GM12892 (cell line): ENCODE results near the gene NCAPD3.
"Not testable (repeated sequence)": the region's sequence is repeated elsewhere in the genome, so short reads cannot be mapped to it uniquely, and the experiment has no call there.

Experiments used
- DNase-seq: peaks from one replicate; pipeline ENCODE4 v3.0.0; 2011; ENCODE audit not compliant: insufficient read length
- FAIRE-seq: peaks from 2 replicates; lab custom pipeline; 2011; peaks lifted over from hg19 to GRCh38; lab: Jason Lieb, UNC
- POLR2A ChIP-seq: IDR thresholded peaks from 2 replicates; pipeline ENCODE4 v1.6.1; 2011; ENCODE audit warnings: low read depth, low read length, control low read depth
- POLR2AphosphoS5 ChIP-seq: IDR thresholded peaks from 2 replicates; pipeline ENCODE4 v1.6.1; 2011; ENCODE audit warnings: low read depth, low read length, control low read depth
- TAF1 ChIP-seq: IDR thresholded peaks from 2 replicates; pipeline ENCODE4 v1.6.1; 2011; ENCODE audit warnings: low read depth, mild to moderate bottlenecking, control low read depth, low read length, borderline replicate concordance

NCAPD3 gene

GRCh38 chr11:134206185-134206584 is 17.6 kb downstream of the NCAPD3 start:
- DNase-seq (no peak), FAIRE-seq (no peak)
- TF ChIP-seq POLR2A = no peak
- TF ChIP-seq TAF1 = no peak
- no peak for TF ChIP-seq POLR2AphosphoS5

GRCh38 chr11:134205729-134206128 is 18.0 kb downstream of the NCAPD3 start:
- FAIRE-seq = no peak
- TF ChIP-seq POLR2AphosphoS5 (no peak), TAF1 (no peak), POLR2A (no peak)

GRCh38 chr11:134202661-134203060 is 21.1 kb downstream of the NCAPD3 start:
- no peak for DNase-seq
- FAIRE-seq = no peak
- TF ChIP-seq TAF1 (no peak), POLR2A (no peak), POLR2AphosphoS5 (no peak)

More at GRCh38 chr11:134205729-134206128, 18.0 kb downstream of the NCAPD3 start:
- no peak for DNase-seq

- no peak for DNase-seq
- FAIRE-seq = no peak
- no peak for TF ChIP-seq TAF1
- no peak for TF ChIP-seq POLR2A
- no peak for TF ChIP-seq POLR2AphosphoS5
Measured at GRCh38 chr11:134200688-134201087, 23.1 kb downstream of the NCAPD3 start.

GRCh38 chr11:134199531-134199930 is 24.2 kb downstream of the NCAPD3 start:
- DNase-seq = no peak
- TF ChIP-seq TAF1 (no peak), POLR2A (no peak), POLR2AphosphoS5 (no peak)
- no peak for FAIRE-seq

GRCh38 chr11:134196756-134197155 is 27.0 kb downstream of the NCAPD3 start:
- no peak for FAIRE-seq
- no peak for TF ChIP-seq POLR2AphosphoS5
- TF ChIP-seq TAF1 = no peak
- no peak for TF ChIP-seq POLR2A
- no peak for DNase-seq

GRCh38 chr11:134188092-134188491 is 35.7 kb downstream of the NCAPD3 start:
- FAIRE-seq, DNase-seq: not testable (repeated sequence)

- no peak for TF ChIP-seq POLR2AphosphoS5
- FAIRE-seq (no peak), DNase-seq (no peak)
Measured at GRCh38 chr11:134181707-134182106, 42.1 kb downstream of the NCAPD3 start.

- FAIRE-seq = no peak
- TF ChIP-seq POLR2AphosphoS5 = no peak
- no peak for TF ChIP-seq TAF1
- TF ChIP-seq POLR2A = no peak
- no peak for DNase-seq
Measured at GRCh38 chr11:134178032-134178674, 45.6 kb downstream of the NCAPD3 start.

GRCh38 chr11:134176284-134176683 is 47.5 kb downstream of the NCAPD3 start:
- DNase-seq (no peak), FAIRE-seq (no peak)
- no peak for TF ChIP-seq POLR2AphosphoS5
- TF ChIP-seq POLR2A = no peak
- TF ChIP-seq TAF1 = no peak

GRCh38 chr11:134173296-134173695 is 50.5 kb downstream of the NCAPD3 start:
- FAIRE-seq (no peak), DNase-seq (no peak)
- TF ChIP-seq POLR2AphosphoS5 = no peak
- no peak for TF ChIP-seq POLR2A
- TF ChIP-seq TAF1 = no peak

GRCh38 chr11:134171951-134172350 is 51.8 kb downstream of the NCAPD3 start:
- no peak for DNase-seq
- FAIRE-seq = no peak
- TF ChIP-seq POLR2A (no peak), TAF1 (no peak), POLR2AphosphoS5 (no peak)
